ENCODE results near the gene KCNC1. TPM values are rescaled to one million over a fixed set of nuclear protein-coding genes. Genes with fewer than 3 reads are reported as not detected.
A peak's percentile ranks its signal among the peaks of the same experiment; 100 is the strongest.

KCNC1 gene
- polyA plus RNA-seq (2011; rRNA removed) (not detected in 2 replicates), polyA plus RNA-seq (2017; fragmentation: RNase III; extraction: RNeasy Plus Mini Kit Qiagen cat#74134 plus additional on column Dnase treatment) (0.05 to 0.18 TPM (median 0.08 TPM) in 3 replicates), polyA minus RNA-seq (2011; rRNA and poly(A)+ RNA removed) (not detected in 2 replicates)
- 0.01 and 0.08 TPM in 2 replicates for polyA plus RNA-seq (2012; cell fraction: cytosol; rRNA removed)
- 0.07 and 0.22 TPM in 2 replicates for polyA plus RNA-seq (2012; cell fraction: nucleus; rRNA removed)

- TF ChIP-seq FOSL2 (IDR thresholded peaks at IDR 0.05) (no peak), FOSL2 (CRISPR knock-in tag; IDR thresholded peaks at IDR 0.05) (no peak), CBX2 (IDR thresholded peaks at IDR 0.05; ENCODE audit: borderline replicate concordance, low read depth) (no peak), NPAS2 (CRISPR knock-in tag; IDR thresholded peaks at IDR 0.05; ENCODE audit: borderline replicate concordance) (no peak), HOXB13 (CRISPR knock-in tag; IDR thresholded peaks at IDR 0.05; ENCODE audit: low read depth) (no peak), EP300 (IDR thresholded peaks at IDR 0.05) (no peak), ZC3H11A (IDR thresholded peaks at IDR 0.05) (no peak), NFE2L2 (conservative IDR thresholded peaks at IDR 0.05; ENCODE audit: low read length) (no peak), TFCP2L1 (CRISPR knock-in tag; IDR thresholded peaks at IDR 0.05) (no peak), CBX8 (IDR thresholded peaks at IDR 0.05) (no peak), ZSCAN20 (CRISPR knock-in tag; IDR thresholded peaks at IDR 0.05) (no peak), EHF (CRISPR knock-in tag; IDR thresholded peaks at IDR 0.05) (no peak), POLR2A (IDR thresholded peaks at IDR 0.05; ENCODE audit: low read length) (no peak), RCOR1 (IDR thresholded peaks at IDR 0.05; ENCODE audit: low read depth, low read length) (no peak), KDM1A (IDR thresholded peaks at IDR 0.05; ENCODE audit: low read depth) (no peak), MAFK (IDR thresholded peaks at IDR 0.05; ENCODE audit: partially characterized antibody) (no peak), MAZ (IDR thresholded peaks at IDR 0.05; ENCODE audit: borderline replicate concordance, low read depth, low read length) (no peak), REST (IDR thresholded peaks at IDR 0.05) (no peak)
- H3K27ac ChIP-seq = no peak within 1 kb of the TSS
- ATAC-seq (peak; percentile 36 to 59), FAIRE-seq (no peak), DNase-seq (ENCODE audit: low read depth in 1 of 2, low spot score in 1 of 2) (peak; percentile 47 to 52)
- H3K4me1 ChIP-seq = no peaks in the 10 kb centered on the region; the same call in 2 of the 3 replicates
- ChIA-PET POLR2A (no interaction called here), CTCF (interaction anchor here (0.7 to 7.1 kb wide), 6 partner anchors 9 to 243 kb away, joined by 3 to 403 read pairs (median 74); partner anchors contain the start of gene MYOD1)
- H3K4me3 ChIP-seq = peak within 1 kb of the TSS; percentile 50
- H3K9me3 ChIP-seq = no peaks in the 10 kb centered on the region
- peak within 1 kb of the TSS; percentile 97 for H3K4me2 ChIP-seq
- 6% methylated on average over 5 of the region's 66 CpGs for WGBS (ENCODE audit: missing lambda C conversion rate)
Measured at GRCh38 chr11:17734418-17734911, at the start of gene KCNC1. KCNC1 (plus strand) TSS chr11:17734781; CDS start chr11:17736003, 1,222 bp downstream.

- H3K4me1 ChIP-seq = peaks cover 11% of the 10 kb centered on the region
- DNase-seq (ENCODE audit: low read depth in 1 of 2, low spot score in 1 of 2) = no peak
- no peak for ATAC-seq
- POLR2A ChIA-PET = no interaction called here
- FAIRE-seq = no peak
- whole genome bisulfite sequencing (ENCODE audit: missing lambda C conversion rate) = 37% methylated on average over 4 of the region's 8 CpGs
- no peak overlapping the region for H3K4me2 ChIP-seq
- no peaks in the 10 kb centered on the region for H3K9me3 ChIP-seq
- H3K4me3 ChIP-seq = no peak overlapping the region
- no peak overlapping the region for H3K27ac ChIP-seq
- CTCF ChIA-PET = interaction anchor here (1.4 kb wide), 1 partner anchor 44 kb away, joined by 5 read pairs; no protein-coding TSS in a partner anchor
- TF ChIP-seq JUNB (IDR thresholded peaks at IDR 0.05) (no peak), HMGXB4 (CRISPR knock-in tag; IDR thresholded peaks at IDR 0.05; ENCODE audit: borderline replicate concordance) (no peak), MAZ (IDR thresholded peaks at IDR 0.05; ENCODE audit: borderline replicate concordance, low read depth, low read length) (no peak), RARB (CRISPR knock-in tag; IDR thresholded peaks at IDR 0.05) (no peak), ZNF302 (CRISPR knock-in tag; IDR thresholded peaks at IDR 0.05) (no peak), CBX2 (IDR thresholded peaks at IDR 0.05; ENCODE audit: borderline replicate concordance, low read depth) (no peak), ATOH8 (CRISPR knock-in tag; IDR thresholded peaks at IDR 0.05; ENCODE audit: low read depth) (no peak), FOSL2 (IDR thresholded peaks at IDR 0.05) (no peak), FOSL2 (CRISPR knock-in tag; IDR thresholded peaks at IDR 0.05) (no peak), KDM1A (IDR thresholded peaks at IDR 0.05; ENCODE audit: low read depth) (no peak), HEYL (CRISPR knock-in tag; IDR thresholded peaks at IDR 0.05) (no peak), MAX (IDR thresholded peaks at IDR 0.05) (no peak), ZFP36 (IDR thresholded peaks at IDR 0.05; ENCODE audit: borderline replicate concordance, partially characterized antibody) (no peak), BCL3 (IDR thresholded peaks at IDR 0.05) (no peak), EP300 (IDR thresholded peaks at IDR 0.05) (no peak), BHLHE40 (IDR thresholded peaks at IDR 0.05; ENCODE audit: low read depth, low read length) (no peak)
Measured at GRCh38 chr11:17686231-17686980, 48.2 kb upstream of the KCNC1 start.

All from A549 (cell line).